ENCODE data around the gene IGFBP7.
A peak's percentile ranks its signal among the peaks of the same experiment; 100 is the strongest.

The IGFBP7 gene

GRCh38 chr4:57157596-57158137 is 47.5 kb upstream of the IGFBP7 start:
- H3K36me3 ChIP-seq (ENCODE audit: control insufficient read depth in 1 of 2, insufficient read depth in 2 of 2, low read length in 2 of 2): no peaks in the 10 kb centered on the region
- H3K23ac ChIP-seq (ENCODE audit: low read length): no peak overlapping the region
- no peak overlapping the region for H3K27ac ChIP-seq (ENCODE audit: low read depth, low read length)
- H3K79me1 ChIP-seq (ENCODE audit: low read length): peaks cover 23% of the 10 kb centered on the region
- H3K9ac ChIP-seq (ENCODE audit: low read length): no peak overlapping the region
- H3K4me3 ChIP-seq (ENCODE audit: low read depth, low read length): no peak overlapping the region
- H3K27me3 ChIP-seq (ENCODE audit: insufficient read depth, low read length): no peaks in the 10 kb centered on the region
- no peak overlapping the region for H4K91ac ChIP-seq (ENCODE audit: low read depth, low read length)
- H3K18ac ChIP-seq (ENCODE audit: low read length): no peak overlapping the region
- no peak overlapping the region for H2BK5ac ChIP-seq (ENCODE audit: low read depth, low read length, poor library complexity)
- H3K4me1 ChIP-seq (ENCODE audit: control insufficient read depth in 1 of 2, insufficient read depth in 2 of 2, low read length in 2 of 2): peaks cover 13 to 22% of the 10 kb centered on the region in 2 experiments
- no peak overlapping the region for H2AK5ac ChIP-seq (ENCODE audit: low read length)
- no peak overlapping the region for H4K8ac ChIP-seq (ENCODE audit: low read depth, low read length)
- H2BK12ac ChIP-seq (ENCODE audit: low read length): no peak overlapping the region
- no peak overlapping the region for H4K12ac ChIP-seq (ENCODE audit: low read depth, low read length)
- no peak overlapping the region for H3K14ac ChIP-seq (ENCODE audit: low read length)
- no peak overlapping the region for H3K4ac ChIP-seq (ENCODE audit: low read depth, low read length)
- H3K4me2 ChIP-seq (ENCODE audit: low read length): no peak overlapping the region
- no peak overlapping the region for H2AFZ ChIP-seq (ENCODE audit: insufficient read depth, low read length, poor library complexity)
- no peak for DNase-seq
- no CpG with 5 or more reads among the region's 8 CpGs for WGBS (ENCODE audit: extremely low coverage, insufficient coverage, insufficient read length)
- peaks cover 3% of the 10 kb centered on the region for H3K79me2 ChIP-seq (ENCODE audit: control insufficient read depth, insufficient read depth, low read length, poor library complexity)
- no peaks in the 10 kb centered on the region for H3K9me3 ChIP-seq (ENCODE audit: insufficient read depth, low read depth, low read length)
- no peak overlapping the region for H2BK120ac ChIP-seq (ENCODE audit: insufficient read depth, low read length, poor library complexity)

GRCh38 chr4:57156242-57156990 is 46.2 kb upstream of the IGFBP7 start:
- no CpG with 5 or more reads among the region's 7 CpGs for WGBS (ENCODE audit: extremely low coverage, insufficient coverage, insufficient read length)
- H2BK12ac ChIP-seq (ENCODE audit: low read length): peak overlapping the region; percentile 51
- H2BK5ac ChIP-seq (ENCODE audit: low read depth, low read length, poor library complexity): peak overlapping the region; percentile 28
- H4K8ac ChIP-seq (ENCODE audit: low read depth, low read length): no peak overlapping the region
- no peak overlapping the region for H4K12ac ChIP-seq (ENCODE audit: low read depth, low read length)
- H3K23ac ChIP-seq (ENCODE audit: low read length): no peak overlapping the region
- no peaks in the 10 kb centered on the region for H3K36me3 ChIP-seq (ENCODE audit: control insufficient read depth in 1 of 2, insufficient read depth in 2 of 2, low read length in 2 of 2)
- H3K4ac ChIP-seq (ENCODE audit: low read depth, low read length): no peak overlapping the region
- DNase-seq: peak; percentile 48 to 58
- no peaks in the 10 kb centered on the region for H3K9me3 ChIP-seq (ENCODE audit: insufficient read depth, low read depth, low read length)
- no peak overlapping the region for H3K27ac ChIP-seq (ENCODE audit: low read depth, low read length)
- peak overlapping the region; percentile 0 for H3K14ac ChIP-seq (ENCODE audit: low read length)
- H3K79me1 ChIP-seq (ENCODE audit: low read length): peaks cover 25% of the 10 kb centered on the region
- H3K18ac ChIP-seq (ENCODE audit: low read length): no peak overlapping the region
- no peak overlapping the region for H2AFZ ChIP-seq (ENCODE audit: insufficient read depth, low read length, poor library complexity)
- peak overlapping the region; percentile 11 for H3K4me2 ChIP-seq (ENCODE audit: low read length)
- H2AK5ac ChIP-seq (ENCODE audit: low read length): peak overlapping the region; percentile 15
- H3K9ac ChIP-seq (ENCODE audit: low read length): no peak overlapping the region
- H3K27me3 ChIP-seq (ENCODE audit: insufficient read depth, low read length): no peaks in the 10 kb centered on the region
- peaks cover 13 to 26% of the 10 kb centered on the region in 2 experiments for H3K4me1 ChIP-seq (ENCODE audit: control insufficient read depth in 1 of 2, insufficient read depth in 2 of 2, low read length in 2 of 2)
- peak overlapping the region; percentile 29 for H4K91ac ChIP-seq (ENCODE audit: low read depth, low read length)
- H3K4me3 ChIP-seq (ENCODE audit: low read depth, low read length): no peak overlapping the region
- H2BK120ac ChIP-seq (ENCODE audit: insufficient read depth, low read length, poor library complexity): no peak overlapping the region
- peaks cover 3% of the 10 kb centered on the region for H3K79me2 ChIP-seq (ENCODE audit: control insufficient read depth, insufficient read depth, low read length, poor library complexity)

GRCh38 chr4:57154926-57155325 is 44.7 kb upstream of the IGFBP7 start:
- Histone ChIP-seq H3K27ac (ENCODE audit: low read depth, low read length) (peak overlapping the region; percentile 89), H2BK120ac (ENCODE audit: insufficient read depth, low read length, poor library complexity) (peak overlapping the region; percentile 20), H3K9ac (ENCODE audit: low read length) (no peak overlapping the region), H3K4me2 (ENCODE audit: low read length) (no peak overlapping the region), H3K18ac (ENCODE audit: low read length) (no peak overlapping the region), H3K23ac (ENCODE audit: low read length) (no peak overlapping the region), H2BK12ac (ENCODE audit: low read length) (no peak overlapping the region), H2BK5ac (ENCODE audit: low read depth, low read length, poor library complexity) (peak overlapping the region; percentile 46), H4K91ac (ENCODE audit: low read depth, low read length) (peak overlapping the region; percentile 53), H3K4me3 (ENCODE audit: low read depth, low read length) (no peak overlapping the region), H3K79me1 (ENCODE audit: low read length) (peaks cover 30% of the 10 kb centered on the region), H3K27me3 (ENCODE audit: insufficient read depth, low read length) (no peaks in the 10 kb centered on the region), H4K12ac (ENCODE audit: low read depth, low read length) (no peak overlapping the region), H3K9me3 (ENCODE audit: insufficient read depth, low read depth, low read length) (no peaks in the 10 kb centered on the region), H3K4ac (ENCODE audit: low read depth, low read length) (no peak overlapping the region), H2AK5ac (ENCODE audit: low read length) (no peak overlapping the region), H3K4me1 (ENCODE audit: control insufficient read depth in 1 of 2, insufficient read depth in 2 of 2, low read length in 2 of 2) (peaks cover 13 to 32% of the 10 kb centered on the region in 2 experiments), H3K14ac (ENCODE audit: low read length) (no peak overlapping the region), H3K79me2 (ENCODE audit: control insufficient read depth, insufficient read depth, low read length, poor library complexity) (peaks cover 3% of the 10 kb centered on the region), H4K8ac (ENCODE audit: low read depth, low read length) (peak overlapping the region; percentile 3), H2AFZ (ENCODE audit: insufficient read depth, low read length, poor library complexity) (no peak overlapping the region), H3K36me3 (ENCODE audit: control insufficient read depth in 1 of 2, insufficient read depth in 2 of 2, low read length in 2 of 2) (no peaks in the 10 kb centered on the region)
- no peak for DNase-seq
- WGBS (ENCODE audit: extremely low coverage, insufficient coverage, insufficient read length): no CpG with 5 or more reads among the region's 3 CpGs

- Histone ChIP-seq H3K4me2 (ENCODE audit: low read length) (peak overlapping the region; percentile 6), H3K18ac (ENCODE audit: low read length) (peak overlapping the region; percentile 2), H3K9ac (ENCODE audit: low read length) (no peak overlapping the region), H3K36me3 (ENCODE audit: control insufficient read depth in 1 of 2, insufficient read depth in 2 of 2, low read length in 2 of 2) (no peaks in the 10 kb centered on the region), H2AK5ac (ENCODE audit: low read length) (no peak overlapping the region), H4K12ac (ENCODE audit: low read depth, low read length) (no peak overlapping the region), H2BK12ac (ENCODE audit: low read length) (peak overlapping the region; percentile 20), H3K14ac (ENCODE audit: low read length) (peak overlapping the region; percentile 9), H3K9me3 (ENCODE audit: insufficient read depth, low read depth, low read length) (no peaks in the 10 kb centered on the region), H3K79me1 (ENCODE audit: low read length) (peaks cover 29% of the 10 kb centered on the region), H3K79me2 (ENCODE audit: control insufficient read depth, insufficient read depth, low read length, poor library complexity) (peaks cover 3% of the 10 kb centered on the region), H4K91ac (ENCODE audit: low read depth, low read length) (peak overlapping the region; percentile 53), H3K4ac (ENCODE audit: low read depth, low read length) (peak overlapping the region; percentile 3), H3K4me1 (ENCODE audit: control insufficient read depth in 1 of 2, insufficient read depth in 2 of 2, low read length in 2 of 2) (peaks cover 14 to 32% of the 10 kb centered on the region in 2 experiments), H4K8ac (ENCODE audit: low read depth, low read length) (peak overlapping the region; percentile 3), H3K27ac (ENCODE audit: low read depth, low read length) (peak overlapping the region; percentile 89), H3K4me3 (ENCODE audit: low read depth, low read length) (no peak overlapping the region), H2BK5ac (ENCODE audit: low read depth, low read length, poor library complexity) (peak overlapping the region; percentile 46), H2BK120ac (ENCODE audit: insufficient read depth, low read length, poor library complexity) (peak overlapping the region; percentile 20), H3K23ac (ENCODE audit: low read length) (no peak overlapping the region), H3K27me3 (ENCODE audit: insufficient read depth, low read length) (no peaks in the 10 kb centered on the region), H2AFZ (ENCODE audit: insufficient read depth, low read length, poor library complexity) (no peak overlapping the region)
- WGBS (ENCODE audit: extremely low coverage, insufficient coverage, insufficient read length): no CpG with 5 or more reads among the region's 4 CpGs
- DNase-seq: peak; percentile 25 to 79
Observed at GRCh38 chr4:57154191-57154590, 44.0 kb upstream of the IGFBP7 start.

Measured in trophoblast cell (in vitro differentiated cells and primary cell).